DOHH2 (cell line): ENCODE results near the gene TLK2.

Source experiments
- H3F3A ChIP-seq: fragments of 200-600 bp; sonication (generic), shearing (Covaris generic); 2 replicates; pipeline ENCODE4 v1.6.0; 2016; ENCODE audit warnings: antibody characterized with exemption, mild to moderate bottlenecking; ENCODE audit not compliant: control insufficient read depth, insufficient read depth
- H3K27ac ChIP-seq: fragments of 200-600 bp; sonication (generic); 2 replicates; pipeline ENCODE4 v1.5.1; 2014; ENCODE audit warnings: low read depth, mild to moderate bottlenecking, low read length, moderate library complexity
- H3K27me3 ChIP-seq: fragments of 200-600 bp; sonication (generic); 2 replicates; pipeline ENCODE4 v1.6.1; 2014; ENCODE audit warnings: mild to moderate bottlenecking, low read length, mixed read lengths; ENCODE audit not compliant: control insufficient read depth
- H3K36me3 ChIP-seq: fragments of 200-600 bp; sonication (generic); 2 replicates; pipeline ENCODE4 v1.6.1; 2014; ENCODE audit warnings: mild to moderate bottlenecking, low read length, moderate library complexity, mixed read lengths; ENCODE audit not compliant: control insufficient read depth
- H3K4me1 ChIP-seq: fragments of 200-600 bp; sonication (generic); 2 replicates; pipeline ENCODE4 v1.6.1; 2014; ENCODE audit warnings: mild to moderate bottlenecking, low read length, mixed read lengths; ENCODE audit not compliant: control insufficient read depth
- H3K4me2 ChIP-seq: fragments of 200-600 bp; sonication (generic); 2 replicates; pipeline ENCODE4 v1.6.0; 2014; ENCODE audit warnings: mild to moderate bottlenecking, low read length, moderate library complexity
- H3K4me3 ChIP-seq: fragments of 200-600 bp; sonication (generic); 2 replicates; pipeline ENCODE4 v1.5.1; 2014; ENCODE audit warnings: mild to moderate bottlenecking, low read length, mixed read lengths
- H3K79me2 ChIP-seq: fragments of 200-600 bp; sonication (generic); 2 replicates; pipeline ENCODE4 v1.6.1; 2014; ENCODE audit warnings: mild to moderate bottlenecking, low read length, mixed read lengths; ENCODE audit not compliant: control insufficient read depth
- H3K9me2 ChIP-seq: fragments of 200-600 bp; sonication (generic); replicated peaks from 2 replicates; pipeline ENCODE4 v1.6.1; 2014; ENCODE audit warnings: mild to moderate bottlenecking, low read length, mixed read lengths; ENCODE audit not compliant: control insufficient read depth
- H3K9me3 ChIP-seq: fragments of 200-600 bp; sonication (generic); 2 replicates; pipeline ENCODE4 v1.6.1; 2014; ENCODE audit warnings: antibody characterized with exemption, low read length, mixed read lengths; ENCODE audit not compliant: control insufficient read depth, insufficient read depth
- H4K20me1 ChIP-seq: fragments of 200-600 bp; sonication (generic); 2 replicates; pipeline ENCODE4 v1.6.0; 2014; ENCODE audit warnings: low read depth, mild to moderate bottlenecking, antibody characterized with exemption, low read length, moderate library complexity; ENCODE audit not compliant: control insufficient read depth, insufficient read depth
- CTCF ChIP-seq: fragments of 200-600 bp; sonication (generic); IDR thresholded peaks from one replicate; pipeline ENCODE4 v1.5.1; 2014; ENCODE audit warnings: antibody characterized with exemption, mild to moderate bottlenecking, low read depth, low read length; ENCODE audit not compliant: poor library complexity, severe bottlenecking
- EZH2phosphoT487 ChIP-seq: fragments of 200-600 bp; sonication (generic); IDR thresholded peaks from 2 replicates; pipeline ENCODE4 v1.6.1; 2017; ENCODE audit warnings: borderline replicate concordance, mild to moderate bottlenecking, antibody characterized with exemption, low read length, moderate library complexity, mixed read lengths

Gene TLK2

GRCh38 chr17:62621223-62621622 lies 142.6 kb downstream of the TLK2 start:
- Histone ChIP-seq H3K36me3 (no peaks in the 10 kb centered on the region), H3K27ac (no peak overlapping the region), H3F3A (no peaks in the 10 kb centered on the region), H3K4me3 (no peak overlapping the region), H3K9me3 (no peaks in the 10 kb centered on the region), H3K27me3 (no peaks in the 10 kb centered on the region), H3K4me1 (no peaks in the 10 kb centered on the region), H3K9me2 (no peaks in the 10 kb centered on the region), H4K20me1 (no peaks in the 10 kb centered on the region), H3K4me2 (no peak overlapping the region), H3K79me2 (no peaks in the 10 kb centered on the region)
- TF ChIP-seq EZH2phosphoT487: no peak
- TF ChIP-seq CTCF: no peak

GRCh38 chr17:62625184-62625869 lies 146.7 kb downstream of the TLK2 start:
- Histone ChIP-seq H3F3A (no peaks in the 10 kb centered on the region), H4K20me1 (no peaks in the 10 kb centered on the region), H3K27ac (no peak overlapping the region), H3K4me1 (0 out of 2 replicates have a peak, but pooled peaks cover 3% of the 10 kb centered on the region), H3K4me2 (no peak overlapping the region), H3K79me2 (no peaks in the 10 kb centered on the region), H3K27me3 (peaks cover 35% of the 10 kb centered on the region), H3K4me3 (no peak overlapping the region), H3K9me2 (no peaks in the 10 kb centered on the region), H3K36me3 (no peaks in the 10 kb centered on the region), H3K9me3 (no peaks in the 10 kb centered on the region)
- no peak for TF ChIP-seq EZH2phosphoT487
- TF ChIP-seq CTCF: no peak

GRCh38 chr17:62625870-62626200 lies 147.2 kb downstream of the TLK2 start:
- H3K9me2 ChIP-seq: no peaks in the 10 kb centered on the region
- no peak for TF ChIP-seq EZH2phosphoT487
- TF ChIP-seq CTCF: no peak
- no peaks in the 10 kb centered on the region for H3F3A ChIP-seq
- H3K4me2 ChIP-seq: no peak overlapping the region
- no peaks in the 10 kb centered on the region for H3K9me3 ChIP-seq
- H3K27ac ChIP-seq: no peak overlapping the region
- H3K36me3 ChIP-seq: no peaks in the 10 kb centered on the region
- no peak overlapping the region for H3K4me3 ChIP-seq
- peaks cover 35% of the 10 kb centered on the region for H3K27me3 ChIP-seq
- H3K79me2 ChIP-seq: no peaks in the 10 kb centered on the region
- 0 out of 2 replicates have a peak, but pooled peaks cover 3% of the 10 kb centered on the region for H3K4me1 ChIP-seq
- H4K20me1 ChIP-seq: no peaks in the 10 kb centered on the region
